Gastrocnemius medialis (tissue), 4 donors: Measurements from ENCODE around the gene ATP10B.

Source experiments
- CTCF ChIP-seq, 5 experiments: fragments of 450-650 bp in 3 of 5; fragments of 200-600 bp in 2 of 5; sonication (generic) in 2 of 5; IDR thresholded peaks in 4 of 5; conservative IDR thresholded peaks in 1 of 5; 1 replicate in 4 of 5; 2 replicates in 1 of 5; pipeline ENCODE4 v1.5.1; 2016 to 2019; ENCODE audit warnings: antibody characterized with exemption in 5 of 5, mild to moderate bottlenecking in 3 of 5, moderate library complexity in 3 of 5
- POLR2A ChIP-seq, 2 donors: fragments of 450-650 bp; IDR thresholded peaks; one replicate each; pipeline ENCODE4 v1.6.1; 2017; ENCODE audit warnings: antibody characterized with exemption in 2 of 2, mild to moderate bottlenecking in 2 of 2, moderate library complexity in 2 of 2

DNA sequence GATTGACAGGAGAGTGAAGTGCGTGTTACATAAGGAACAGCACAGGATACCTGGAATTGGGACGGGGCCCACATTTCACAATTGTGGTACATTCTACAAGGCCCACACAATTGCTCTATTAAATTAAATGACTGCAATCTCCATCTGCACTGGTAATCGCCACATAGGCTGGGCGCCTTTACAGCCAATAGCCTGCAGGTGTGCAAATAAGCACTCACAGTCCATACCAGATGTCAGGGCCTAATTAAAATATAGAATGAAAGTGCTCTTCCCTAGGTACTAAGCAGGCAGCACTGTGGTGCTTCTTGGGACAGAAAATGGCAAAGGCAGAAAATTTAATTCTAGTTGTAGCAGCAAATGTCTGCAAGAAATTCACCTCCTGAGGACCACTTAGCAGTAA lies 82.7 kb downstream of the ATP10B start:
- TF ChIP-seq CTCF (IDR thresholded peaks at IDR 0.05 in 4 of 5, conservative IDR thresholded peaks at IDR 0.05 in 1 of 5) (no peak), POLR2A (IDR thresholded peaks at IDR 0.05) (no peak)
